ENCODE results near the gene MRPL46. TPM values are rescaled to one million over a fixed set of nuclear protein-coding genes. Genes with fewer than 3 reads are reported as not detected.

The MRPL46 gene
- total and polyA plus RNA-seq, 2 of the 13 experiments (the other 11 are each of a cell fraction or from before 2014, with no cell fraction given): 62.9 to 79.2 TPM

DNA sequence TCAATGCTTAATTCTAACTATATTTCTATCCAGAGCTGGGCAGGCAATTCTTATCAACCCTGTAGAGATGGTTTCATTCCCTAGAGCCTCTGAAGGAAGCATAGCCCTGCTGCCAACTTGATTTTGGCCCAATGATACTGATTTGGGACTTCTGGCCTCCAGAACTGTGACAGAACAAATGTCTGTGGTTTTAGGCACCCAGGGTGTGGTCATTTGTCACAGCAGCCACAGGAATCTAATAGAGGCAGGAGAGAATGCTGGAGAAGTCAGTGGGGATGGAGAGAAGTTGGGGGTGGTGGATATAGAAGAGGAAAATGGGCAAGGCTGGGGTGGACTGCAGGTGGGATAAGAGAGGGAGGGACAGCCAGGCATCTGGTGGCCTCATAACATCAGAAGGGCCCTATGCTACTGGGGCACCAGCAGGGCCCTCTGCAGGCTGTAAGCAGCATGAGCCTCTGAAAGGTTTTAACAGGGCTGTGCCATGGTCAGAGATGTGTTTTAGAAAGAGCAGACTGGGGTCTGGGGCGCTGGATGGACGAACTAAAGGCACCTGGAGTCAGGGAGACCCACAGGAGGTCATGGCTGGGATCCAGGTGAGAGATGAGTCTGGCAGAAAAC, 20.1 kb upstream of the MRPL46 start (continued):
- TF ChIP-seq, protein P1, sequence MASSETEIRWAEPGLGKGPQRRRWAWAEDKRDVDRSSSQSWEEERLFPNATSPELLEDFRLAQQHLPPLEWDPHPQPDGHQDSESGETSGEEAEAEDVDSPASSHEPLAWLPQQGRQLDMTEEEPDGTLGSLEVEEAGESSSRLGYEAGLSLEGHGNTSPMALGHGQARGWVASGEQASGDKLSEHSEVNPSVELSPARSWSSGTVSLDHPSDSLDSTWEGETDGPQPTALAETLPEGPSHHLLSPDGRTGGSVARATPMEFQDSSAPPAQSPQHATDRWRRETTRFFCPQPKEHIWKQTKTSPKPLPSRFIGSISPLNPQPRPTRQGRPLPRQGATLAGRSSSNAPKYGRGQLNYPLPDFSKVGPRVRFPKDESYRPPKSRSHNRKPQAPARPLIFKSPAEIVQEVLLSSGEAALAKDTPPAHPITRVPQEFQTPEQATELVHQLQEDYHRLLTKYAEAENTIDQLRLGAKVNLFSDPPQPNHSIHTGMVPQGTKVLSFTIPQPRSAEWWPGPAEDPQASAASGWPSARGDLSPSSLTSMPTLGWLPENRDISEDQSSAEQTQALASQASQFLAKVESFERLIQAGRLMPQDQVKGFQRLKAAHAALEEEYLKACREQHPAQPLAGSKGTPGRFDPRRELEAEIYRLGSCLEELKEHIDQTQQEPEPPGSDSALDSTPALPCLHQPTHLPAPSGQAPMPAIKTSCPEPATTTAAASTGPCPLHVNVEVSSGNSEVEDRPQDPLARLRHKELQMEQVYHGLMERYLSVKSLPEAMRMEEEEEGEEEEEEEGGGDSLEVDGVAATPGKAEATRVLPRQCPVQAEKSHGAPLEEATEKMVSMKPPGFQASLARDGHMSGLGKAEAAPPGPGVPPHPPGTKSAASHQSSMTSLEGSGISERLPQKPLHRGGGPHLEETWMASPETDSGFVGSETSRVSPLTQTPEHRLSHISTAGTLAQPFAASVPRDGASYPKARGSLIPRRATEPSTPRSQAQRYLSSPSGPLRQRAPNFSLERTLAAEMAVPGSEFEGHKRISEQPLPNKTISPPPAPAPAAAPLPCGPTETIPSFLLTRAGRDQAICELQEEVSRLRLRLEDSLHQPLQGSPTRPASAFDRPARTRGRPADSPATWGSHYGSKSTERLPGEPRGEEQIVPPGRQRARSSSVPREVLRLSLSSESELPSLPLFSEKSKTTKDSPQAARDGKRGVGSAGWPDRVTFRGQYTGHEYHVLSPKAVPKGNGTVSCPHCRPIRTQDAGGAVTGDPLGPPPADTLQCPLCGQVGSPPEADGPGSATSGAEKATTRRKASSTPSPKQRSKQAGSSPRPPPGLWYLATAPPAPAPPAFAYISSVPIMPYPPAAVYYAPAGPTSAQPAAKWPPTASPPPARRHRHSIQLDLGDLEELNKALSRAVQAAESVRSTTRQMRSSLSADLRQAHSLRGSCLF (CRISPR knock-in tag; IDR thresholded peaks at IDR 0.05; ENCODE audit: borderline replicate concordance): no peak
- no peak for TF ChIP-seq ZNF792 (CRISPR knock-in tag; IDR thresholded peaks at IDR 0.05)
- TF ChIP-seq SMYD3 (CRISPR knock-in tag; IDR thresholded peaks at IDR 0.05): no peak
- TF ChIP-seq MXI1 (IDR thresholded peaks at IDR 0.05; ENCODE audit: borderline replicate concordance, low read depth, low read length): no peak
- no peak for TF ChIP-seq NCOA1 (CRISPR knock-in tag; IDR thresholded peaks at IDR 0.05)
- TF ChIP-seq NFATC3 (CRISPR knock-in tag; IDR thresholded peaks at IDR 0.05): no peak
- no peak for TF ChIP-seq ZNF660 (CRISPR knock-in tag; IDR thresholded peaks at IDR 0.05; ENCODE audit: borderline replicate concordance, low read depth)

DNA sequence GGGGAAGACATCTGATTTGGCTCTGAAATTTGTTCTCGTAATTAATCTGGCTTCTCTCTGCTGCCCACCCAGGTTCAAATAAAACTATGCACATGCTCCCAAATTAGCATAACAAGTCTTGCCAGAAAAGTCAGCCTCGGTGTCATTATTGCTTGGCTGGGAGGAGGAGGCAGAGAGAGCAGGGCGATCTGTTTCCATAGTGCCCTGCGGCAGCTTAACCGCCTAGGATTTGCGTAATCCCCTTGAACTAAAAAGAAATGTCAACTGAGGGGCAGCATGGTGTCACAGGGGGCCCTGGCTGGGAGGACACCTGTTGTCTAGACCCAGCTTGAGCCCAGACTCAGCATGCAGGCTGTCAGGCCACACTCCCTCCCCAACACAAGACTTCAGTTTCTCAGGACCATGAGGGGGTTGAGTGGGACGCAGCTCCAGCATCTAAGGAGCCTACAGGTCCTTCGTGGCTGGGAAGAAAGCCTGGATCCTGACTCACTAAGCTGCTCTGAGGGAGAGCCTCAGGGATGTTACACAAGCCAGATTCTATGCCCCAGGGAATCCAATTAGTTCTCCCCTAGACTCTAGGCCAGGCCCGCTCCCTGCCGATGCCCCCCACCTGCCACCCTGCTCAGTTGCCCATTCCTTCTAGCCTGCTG, 17.6 kb upstream of the MRPL46 start:
- Histone ChIP-seq H3K36me3 (replicated peaks in 1 of 2; ENCODE audit: control insufficient read depth in 1 of 2, insufficient read depth in 2 of 2, low read length in 2 of 2) (no peaks in the 10 kb centered on the region), H3K79me2 (ENCODE audit: insufficient read depth, low read length) (no peaks in the 10 kb centered on the region), H3K27ac (ENCODE audit: extremely low read length, insufficient read depth, low read length) (no peak overlapping the region), H4K20me1 (ENCODE audit: insufficient read depth, low read length) (no peaks in the 10 kb centered on the region), H3K4me3 (replicated peaks in 1 of 3; ENCODE audit: insufficient read depth in 1 of 3, low read depth in 2 of 3, low read length in 3 of 3) (no peak overlapping the region), H3K27me3 (ENCODE audit: control insufficient read depth in 1 of 2, insufficient read depth in 2 of 2, low read length in 2 of 2) (no peaks in the 10 kb centered on the region), H2AFZ (ENCODE audit: low read length) (no peak overlapping the region), H3K9ac (ENCODE audit: insufficient read depth, low read depth, low read length) (no peak overlapping the region), H3K4me1 (ENCODE audit: insufficient read depth, low read length) (no peaks in the 10 kb centered on the region), H3K9me3 (ENCODE audit: low read length) (no peaks in the 10 kb centered on the region), H3K4me2 (ENCODE audit: low read depth, low read length) (no peak overlapping the region)
- intact Hi-C loops (cut with micrococcal nuclease; ENCODE audit: unreplicated experiment): no loop called here
- ChIA-PET CTCF (ENCODE audit: low intra/inter-chr PET ratio, low total read pairs) (no interaction called here), POLR2A (no interaction called here)
- DNase-seq (ENCODE audit: low spot score) (no peak), FAIRE-seq (no peak), ATAC-seq (no peak)
- WGBS (ENCODE audit: low lambda C conversion rate): 56% methylated on average over 10 of the region's 10 CpGs
- no TSS peak for BruUV-seq (replicated peaks)
- in situ Hi-C loops (cut with HindIII; ENCODE audit: extremely low pct_ligation_motif_present, low pct_unique_long_range_greater_than_20kb): no loop called here
- TF ChIP-seq HNRNPH1 (optimal IDR thresholded peaks at IDR 0.05; ENCODE audit: low read depth, low read length) (no peak), SP1 (IDR thresholded peaks at IDR 0.05) (no peak), SP1 (CRISPR knock-in tag; IDR thresholded peaks at IDR 0.05) (no peak)
- TF ChIP-seq, protein P2, sequence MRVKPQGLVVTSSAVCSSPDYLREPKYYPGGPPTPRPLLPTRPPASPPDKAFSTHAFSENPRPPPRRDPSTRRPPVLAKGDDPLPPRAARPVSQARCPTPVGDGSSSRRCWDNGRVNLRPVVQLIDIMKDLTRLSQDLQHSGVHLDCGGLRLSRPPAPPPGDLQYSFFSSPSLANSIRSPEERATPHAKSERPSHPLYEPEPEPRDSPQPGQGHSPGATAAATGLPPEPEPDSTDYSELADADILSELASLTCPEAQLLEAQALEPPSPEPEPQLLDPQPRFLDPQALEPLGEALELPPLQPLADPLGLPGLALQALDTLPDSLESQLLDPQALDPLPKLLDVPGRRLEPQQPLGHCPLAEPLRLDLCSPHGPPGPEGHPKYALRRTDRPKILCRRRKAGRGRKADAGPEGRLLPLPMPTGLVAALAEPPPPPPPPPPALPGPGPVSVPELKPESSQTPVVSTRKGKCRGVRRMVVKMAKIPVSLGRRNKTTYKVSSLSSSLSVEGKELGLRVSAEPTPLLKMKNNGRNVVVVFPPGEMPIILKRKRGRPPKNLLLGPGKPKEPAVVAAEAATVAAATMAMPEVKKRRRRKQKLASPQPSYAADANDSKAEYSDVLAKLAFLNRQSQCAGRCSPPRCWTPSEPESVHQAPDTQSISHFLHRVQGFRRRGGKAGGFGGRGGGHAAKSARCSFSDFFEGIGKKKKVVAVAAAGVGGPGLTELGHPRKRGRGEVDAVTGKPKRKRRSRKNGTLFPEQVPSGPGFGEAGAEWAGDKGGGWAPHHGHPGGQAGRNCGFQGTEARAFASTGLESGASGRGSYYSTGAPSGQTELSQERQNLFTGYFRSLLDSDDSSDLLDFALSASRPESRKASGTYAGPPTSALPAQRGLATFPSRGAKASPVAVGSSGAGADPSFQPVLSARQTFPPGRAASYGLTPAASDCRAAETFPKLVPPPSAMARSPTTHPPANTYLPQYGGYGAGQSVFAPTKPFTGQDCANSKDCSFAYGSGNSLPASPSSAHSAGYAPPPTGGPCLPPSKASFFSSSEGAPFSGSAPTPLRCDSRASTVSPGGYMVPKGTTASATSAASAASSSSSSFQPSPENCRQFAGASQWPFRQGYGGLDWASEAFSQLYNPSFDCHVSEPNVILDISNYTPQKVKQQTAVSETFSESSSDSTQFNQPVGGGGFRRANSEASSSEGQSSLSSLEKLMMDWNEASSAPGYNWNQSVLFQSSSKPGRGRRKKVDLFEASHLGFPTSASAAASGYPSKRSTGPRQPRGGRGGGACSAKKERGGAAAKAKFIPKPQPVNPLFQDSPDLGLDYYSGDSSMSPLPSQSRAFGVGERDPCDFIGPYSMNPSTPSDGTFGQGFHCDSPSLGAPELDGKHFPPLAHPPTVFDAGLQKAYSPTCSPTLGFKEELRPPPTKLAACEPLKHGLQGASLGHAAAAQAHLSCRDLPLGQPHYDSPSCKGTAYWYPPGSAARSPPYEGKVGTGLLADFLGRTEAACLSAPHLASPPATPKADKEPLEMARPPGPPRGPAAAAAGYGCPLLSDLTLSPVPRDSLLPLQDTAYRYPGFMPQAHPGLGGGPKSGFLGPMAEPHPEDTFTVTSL (CRISPR knock-in tag; IDR thresholded peaks at IDR 0.05; ENCODE audit: borderline replicate concordance): no peak
